Fibroblast of skin of left quadriceps (primary cell): ENCODE results near the gene SKAP1.
"Not testable (repeated sequence)": the region's sequence is repeated elsewhere in the genome, so short reads cannot be mapped to it uniquely, and the experiment has no call there.

Source experiments
- DNase-seq, 2 experiments: peaks; one replicate each; pipeline ENCODE4 v3.0.0-alpha.2; 2013; ENCODE audit warnings: low read depth in 2 of 2

SKAP1 gene

GRCh38 chr17:48373130-48373830 is 56.7 kb downstream of the SKAP1 start:
- no peak for DNase-seq

GRCh38 chr17:48368967-48369366 is 61.0 kb downstream of the SKAP1 start:
- DNase-seq = not testable (repeated sequence)

GRCh38 chr17:48368352-48368908 is 61.6 kb downstream of the SKAP1 start:
- no peak for DNase-seq

DNA sequence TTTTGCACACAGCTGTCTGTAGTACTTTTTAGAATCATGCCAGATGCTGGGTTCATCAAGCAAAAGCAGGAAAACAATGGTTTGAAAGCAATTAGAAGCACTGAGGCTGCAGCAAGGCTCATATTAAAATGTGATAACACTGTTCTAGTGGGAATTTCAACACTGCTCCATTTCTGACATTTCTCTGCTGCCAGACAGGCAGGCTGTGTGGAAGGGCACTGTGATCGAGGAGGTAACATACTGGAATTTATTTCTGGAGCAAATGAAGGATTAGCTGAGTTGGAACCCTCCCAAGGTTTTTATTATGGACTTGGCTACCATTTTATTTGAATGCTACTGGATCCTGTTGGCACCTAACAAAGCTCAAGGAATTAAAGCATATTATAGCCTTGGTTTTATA is 66.9 kb downstream of the SKAP1 start:
- no peak for DNase-seq

- DNase-seq = not testable (repeated sequence)
These were observed 69.0 kb downstream of the SKAP1 start for GRCh38 chr17:48360861-48361633.

GRCh38 chr17:48357779-48358602 is 72.0 kb downstream of the SKAP1 start:
- no peak for DNase-seq

- no peak for DNase-seq
These were observed 73.1 kb downstream of the SKAP1 start for GRCh38 chr17:48356866-48357265.

- no peak for DNase-seq
These were observed 77.4 kb downstream of the SKAP1 start for GRCh38 chr17:48352630-48353029.

- peak; percentile 29 to 36 for DNase-seq
These were observed 78.1 kb downstream of the SKAP1 start for GRCh38 chr17:48351911-48352332.

DNA sequence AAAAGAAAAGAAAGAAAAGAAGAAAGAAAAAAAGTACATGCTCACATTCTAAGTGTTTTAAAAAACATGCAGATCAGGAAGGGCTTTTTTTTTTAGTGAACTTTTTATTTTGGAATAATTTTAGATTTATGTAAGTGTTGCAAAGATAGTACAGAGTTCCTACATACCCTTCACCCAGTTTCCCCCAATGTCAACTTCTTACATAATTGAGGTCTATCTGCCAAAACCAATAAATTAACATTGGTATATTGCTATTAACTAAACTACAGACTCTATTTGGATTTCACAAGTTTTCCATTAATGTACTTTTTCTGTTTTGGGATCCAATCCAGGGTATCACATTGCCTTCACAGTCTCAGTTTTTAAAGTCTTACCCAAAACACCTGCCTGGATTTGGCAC is 81.7 kb downstream of the SKAP1 start:
- no peak for DNase-seq

DNA sequence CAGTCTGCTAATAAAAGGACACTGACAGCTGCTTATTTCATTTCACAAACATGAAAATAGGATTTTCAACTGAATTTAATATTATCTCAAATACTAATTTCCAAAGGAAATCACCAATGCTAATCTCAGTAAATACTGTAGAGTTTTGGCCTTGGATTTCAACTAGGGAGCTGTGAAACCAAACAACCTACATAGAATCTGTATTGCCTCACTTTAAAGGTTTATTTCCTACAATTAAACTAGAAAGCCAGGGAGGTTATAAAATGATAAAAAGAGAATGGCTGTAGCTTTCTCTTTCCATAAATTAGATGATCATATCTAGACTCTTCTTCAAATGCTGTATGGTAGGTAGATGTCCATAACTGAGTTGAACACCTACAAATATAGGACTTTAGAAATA is 82.8 kb downstream of the SKAP1 start:
- no peak for DNase-seq

DNA sequence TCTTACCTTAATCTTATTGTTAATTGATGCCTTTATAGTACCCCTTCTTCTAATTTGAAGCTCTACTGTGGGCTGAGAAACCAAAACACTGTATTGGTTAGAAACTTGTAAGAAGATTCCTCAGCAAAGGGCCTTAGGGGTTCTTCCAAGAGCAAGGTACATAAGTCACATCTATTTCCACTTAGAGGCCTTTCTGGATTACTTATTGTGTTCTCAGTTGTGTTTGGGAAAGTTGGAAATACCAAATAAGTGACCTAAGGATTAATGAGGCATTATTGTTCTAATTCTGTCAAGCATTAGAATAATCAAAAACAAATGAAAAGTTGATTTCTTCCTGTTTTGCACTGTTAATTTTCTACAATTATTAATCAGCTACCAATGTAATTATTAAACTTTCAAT is 85.8 kb downstream of the SKAP1 start:
- no peak for DNase-seq

DNA sequence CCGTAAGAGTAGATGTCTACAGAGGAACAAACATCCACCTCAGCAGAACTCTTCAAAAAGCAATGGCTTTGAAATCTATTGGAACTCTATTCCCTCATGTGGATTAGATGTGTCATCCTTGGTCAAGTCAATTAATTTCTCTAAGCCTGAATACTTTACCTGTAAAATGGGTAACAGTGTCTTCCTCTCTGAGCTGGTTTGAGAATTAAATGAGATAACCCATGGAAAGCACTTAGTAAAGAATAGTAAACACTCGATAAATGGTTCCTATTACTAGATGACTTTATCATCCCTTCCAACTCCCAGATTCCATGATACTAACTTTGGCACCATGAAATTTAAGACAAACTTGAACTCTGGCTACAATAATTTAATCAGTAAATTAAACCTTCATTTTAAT is 89.1 kb downstream of the SKAP1 start:
- DNase-seq = no peak

DNA sequence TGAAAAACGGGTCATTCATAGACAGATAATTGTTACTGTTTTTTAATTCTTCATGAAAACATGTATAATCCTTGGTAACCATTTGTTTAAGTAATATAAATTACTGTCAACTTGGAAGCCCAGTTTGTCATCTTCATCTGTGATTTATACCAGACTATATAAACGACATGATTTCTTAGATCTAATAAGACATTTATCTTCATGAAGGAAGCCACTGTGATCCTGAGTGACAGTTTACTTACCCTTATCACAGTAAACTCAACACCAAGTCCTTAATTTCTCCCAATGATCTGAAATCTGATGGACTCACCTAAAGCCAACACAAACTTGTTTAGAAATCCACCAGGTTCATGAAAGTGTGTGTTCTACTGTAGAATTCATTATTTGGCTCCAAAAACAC is 91.3 kb downstream of the SKAP1 start:
- DNase-seq = no peak

- DNase-seq = not testable (repeated sequence)
These were observed 92.1 kb downstream of the SKAP1 start for GRCh38 chr17:48337903-48338302.

- no peak for DNase-seq
These were observed 93.0 kb downstream of the SKAP1 start for GRCh38 chr17:48336986-48337385.

DNA sequence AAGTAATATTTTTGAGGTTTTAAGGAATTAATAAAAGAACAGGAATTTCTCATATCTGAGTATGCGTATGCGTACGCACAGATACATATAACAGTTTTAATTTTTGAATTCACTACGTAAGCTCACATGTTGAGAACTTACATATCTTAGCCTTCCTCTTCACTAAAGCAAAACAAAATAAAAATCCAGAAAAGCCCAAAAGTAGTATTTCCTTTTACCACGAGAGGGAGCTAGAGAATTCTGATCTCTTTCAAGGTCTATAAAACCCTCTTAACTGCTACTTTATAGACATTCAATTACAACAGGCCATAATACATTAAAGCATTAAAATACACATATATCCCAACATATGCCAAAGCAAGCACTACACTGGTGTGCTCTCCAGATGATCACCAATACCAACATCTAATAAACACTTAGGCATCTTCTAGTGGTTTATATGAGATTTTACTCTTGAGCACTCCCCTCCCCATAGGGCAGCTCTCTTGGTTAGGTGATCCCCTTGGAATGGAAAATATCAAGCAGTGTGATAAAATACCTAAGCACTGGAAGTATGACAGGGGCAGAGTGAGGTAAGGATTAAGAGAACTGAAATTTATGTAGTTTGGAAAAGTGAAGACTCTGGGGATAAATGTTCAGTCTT is 94.0 kb downstream of the SKAP1 start:
- peak; percentile 52 to 60 for DNase-seq

GRCh38 chr17:48335146-48335784 is 94.7 kb downstream of the SKAP1 start:
- no peak for DNase-seq

- peak; percentile 30 to 41 for DNase-seq
These were observed 96.9 kb downstream of the SKAP1 start for GRCh38 chr17:48333034-48333530.

DNA sequence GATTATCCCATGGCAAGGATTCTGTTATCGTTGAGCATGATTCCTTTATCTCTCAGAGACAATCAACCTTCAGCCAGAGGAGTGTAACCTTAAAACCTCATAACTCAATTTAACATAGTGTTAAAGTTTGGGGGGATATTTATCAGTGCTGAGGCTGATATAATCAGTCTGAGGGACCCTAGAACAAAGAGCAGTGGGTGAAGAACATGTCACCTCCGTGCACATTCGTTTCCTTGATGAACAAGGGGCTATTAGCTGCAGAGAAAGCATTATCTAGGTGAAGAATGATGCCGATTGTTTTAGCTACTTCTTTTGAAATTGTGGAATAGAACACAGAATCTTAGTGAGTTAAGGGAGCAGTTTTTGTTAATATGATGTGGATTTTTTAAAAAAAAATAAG is 99.1 kb downstream of the SKAP1 start:
- no peak for DNase-seq

GRCh38 chr17:48330421-48330820 is 99.6 kb downstream of the SKAP1 start:
- no peak for DNase-seq
